Measurements from ENCODE around the gene PEDS1. TPM values are rescaled to one million over a fixed set of nuclear protein-coding genes. Genes with fewer than 3 reads are reported as not detected.

PEDS1 gene
- total and polyA plus RNA-seq, 2 of the 8 experiments (the other 6 are each of a cell fraction or from before 2014, with no cell fraction given), result 28.9 to 75.9 TPM

DNA sequence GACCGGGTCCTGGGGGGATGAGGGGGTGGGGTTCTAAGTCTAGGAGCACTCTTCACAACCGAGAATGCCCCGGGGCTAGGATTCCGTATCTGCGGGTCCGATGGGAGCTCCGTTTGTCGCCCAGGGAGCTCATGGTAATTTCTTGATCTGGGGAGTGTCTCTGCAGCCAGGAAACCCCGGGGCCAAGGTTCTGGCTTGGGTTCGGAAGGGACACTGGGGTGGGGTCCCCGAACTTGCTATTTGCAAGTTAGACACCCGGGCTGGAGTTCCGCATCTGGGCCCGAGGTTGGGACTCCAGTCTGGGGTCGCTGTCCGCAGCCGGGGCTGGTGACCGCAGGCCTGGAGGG is 397 bp downstream of the PEDS1 start:
- 4% methylated on average over 18 of the region's 18 CpGs; no CpG with 5 or more reads in 1 of the 2 experiments for WGBS, 2 experiments (ENCODE audit: extremely low coverage in 1 of 2, insufficient coverage in 1 of 2, insufficient read length in 1 of 2, insufficient replicate concordance in 2 of 2, low coverage in 1 of 2, low lambda C conversion rate in 2 of 2, missing lambda C conversion rate in 1 of 2)
- peaks cover 9 to 27% (median 16%) of the 10 kb centered on the region in 4 experiments for H3K4me1 ChIP-seq (replicated peaks in 1 of 4; ENCODE audit: control insufficient read depth in 3 of 4, insufficient read depth in 4 of 4, low read length in 3 of 4)
- H2AFZ ChIP-seq (ENCODE audit: low read length), result no peak overlapping the region; the same call in 1 of the 2 replicates
- FAIRE-seq (no peak), DNase-seq (ENCODE audit: low read depth in 1 of 2, low spot score in 2 of 2) (no peak)
- peak overlapping the region; percentile 61 to 98 (median 86) for H3K4me3 ChIP-seq (ENCODE audit: extremely low read depth in 1 of 4, insufficient read depth in 2 of 4, low read depth in 3 of 4, low read length in 4 of 4)
- peaks cover 4 to 17% of the 10 kb centered on the region in 2 experiments for H4K20me1 ChIP-seq (replicated peaks in 1 of 2; ENCODE audit: control insufficient read depth in 1 of 2, insufficient read depth in 2 of 2, low read length in 2 of 2)
- no peak overlapping the region for H2BK5ac ChIP-seq (ENCODE audit: low read depth, low read length)
- H3K79me1 ChIP-seq (ENCODE audit: low read depth, low read length), result peaks cover 18% of the 10 kb centered on the region
- no peak overlapping the region for H2AK5ac ChIP-seq (ENCODE audit: low read depth, low read length)
- POLR2A ChIA-PET (ENCODE audit: partially characterized antibody), result interaction anchor here (0.6 to 4.1 kb wide), 16 partner anchors 9 to 1092 kb away, joined by 3 to 40 read pairs (median 4); partner anchors contain the start of genes CEBPB and UBE2V1
- no peak overlapping the region; the same call in 1 of the 2 replicates for H3K27ac ChIP-seq (ENCODE audit: low read depth, low read length)
- H3K56ac ChIP-seq (replicated peaks; ENCODE audit: insufficient read length, low read depth, low read length), result peak overlapping the region; percentile 66
- peak overlapping the region; percentile 76 for H4K5ac ChIP-seq (ENCODE audit: insufficient read length, low read depth, low read length)
- no peak overlapping the region for H2BK120ac ChIP-seq (replicated peaks; ENCODE audit: low read depth, low read length)
- peaks cover 0 to 44% of the 10 kb centered on the region in 2 experiments; a peak in 2 of 4 replicates for H3K79me2 ChIP-seq (ENCODE audit: control insufficient read depth in 1 of 2, insufficient read depth in 2 of 2, low read length in 2 of 2)
- H3K23me2 ChIP-seq (ENCODE audit: low read depth, low read length), result peaks cover 11% of the 10 kb centered on the region; the same call in 1 of the 2 replicates
- peak overlapping the region; percentile 73; the same call in 1 of the 2 replicates for H4K8ac ChIP-seq (ENCODE audit: extremely low read depth, insufficient read depth, low read length)
- no peak overlapping the region for H2BK12ac ChIP-seq (ENCODE audit: low read depth, low read length)
- no peak overlapping the region for H3K4ac ChIP-seq (replicated peaks; ENCODE audit: insufficient read length, low read depth, low read length)
- peak overlapping the region; percentile 53 to 84 (median 72) for H3K9ac ChIP-seq (replicated peaks in 1 of 4; ENCODE audit: extremely low read depth in 1 of 4, low read depth in 3 of 4, low read length in 3 of 4)
- H3K27me3 ChIP-seq (replicated peaks in 1 of 4; ENCODE audit: control insufficient read depth in 3 of 4, extremely low read depth in 1 of 4, insufficient read depth in 3 of 4, low read length in 3 of 4), result peaks cover 0 to 3% (median under 1%) of the 10 kb centered on the region in 4 experiments; a peak in 2 of 7 replicates
- TF ChIP-seq CREB1 (IDR thresholded peaks at IDR 0.05), result no peak
- TF ChIP-seq SIX5 (IDR thresholded peaks at IDR 0.05; ENCODE audit: low read depth, low read length), result no peak
- TF ChIP-seq, protein P1, sequence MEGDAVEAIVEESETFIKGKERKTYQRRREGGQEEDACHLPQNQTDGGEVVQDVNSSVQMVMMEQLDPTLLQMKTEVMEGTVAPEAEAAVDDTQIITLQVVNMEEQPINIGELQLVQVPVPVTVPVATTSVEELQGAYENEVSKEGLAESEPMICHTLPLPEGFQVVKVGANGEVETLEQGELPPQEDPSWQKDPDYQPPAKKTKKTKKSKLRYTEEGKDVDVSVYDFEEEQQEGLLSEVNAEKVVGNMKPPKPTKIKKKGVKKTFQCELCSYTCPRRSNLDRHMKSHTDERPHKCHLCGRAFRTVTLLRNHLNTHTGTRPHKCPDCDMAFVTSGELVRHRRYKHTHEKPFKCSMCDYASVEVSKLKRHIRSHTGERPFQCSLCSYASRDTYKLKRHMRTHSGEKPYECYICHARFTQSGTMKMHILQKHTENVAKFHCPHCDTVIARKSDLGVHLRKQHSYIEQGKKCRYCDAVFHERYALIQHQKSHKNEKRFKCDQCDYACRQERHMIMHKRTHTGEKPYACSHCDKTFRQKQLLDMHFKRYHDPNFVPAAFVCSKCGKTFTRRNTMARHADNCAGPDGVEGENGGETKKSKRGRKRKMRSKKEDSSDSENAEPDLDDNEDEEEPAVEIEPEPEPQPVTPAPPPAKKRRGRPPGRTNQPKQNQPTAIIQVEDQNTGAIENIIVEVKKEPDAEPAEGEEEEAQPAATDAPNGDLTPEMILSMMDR (IDR thresholded peaks at IDR 0.05; ENCODE audit: control extremely low read depth in 1 of 3, insufficient read depth in 1 of 3, low read depth in 1 of 3, low read length in 3 of 3), result 0 out of 4 replicates have a peak, but pooled peaks of 1 of the 3 experiments have one; percentile 14
- H3K14ac ChIP-seq (ENCODE audit: insufficient read length), result no peak overlapping the region
- peak overlapping the region; percentile 26 for H4K91ac ChIP-seq (replicated peaks; ENCODE audit: insufficient read length, low read length)
- CTCF ChIA-PET (ENCODE audit: partially characterized antibody), result interaction anchor here (0.7 to 8.5 kb wide), 25 partner anchors 10 to 310 kb away, joined by 3 to 141 read pairs (median 6); no protein-coding TSS in a partner anchor
- no peak overlapping the region for H2BK15ac ChIP-seq (ENCODE audit: low read length)
- H3K23ac ChIP-seq (ENCODE audit: insufficient read length), result no peak overlapping the region
- no peak overlapping the region for H2BK20ac ChIP-seq (ENCODE audit: low read length)
- peaks cover 0 to 6% (median 0%) of the 10 kb centered on the region in 4 experiments; a peak in 2 of 8 replicates for H3K36me3 ChIP-seq (ENCODE audit: control insufficient read depth in 2 of 4, insufficient read depth in 4 of 4, low read length in 3 of 4)
- peak overlapping the region; percentile 86 to 98 for H3K4me2 ChIP-seq (ENCODE audit: insufficient read depth in 1 of 2, low read depth in 2 of 2, low read length in 2 of 2)
- H3K9me3 ChIP-seq (ENCODE audit: insufficient read depth in 2 of 2, low read depth in 1 of 2, low read length in 1 of 2), result no peaks in the 10 kb centered on the region
- H3K18ac ChIP-seq (ENCODE audit: extremely low read depth, low read length), result peak overlapping the region; percentile 71
